HUES6 (cell line): ENCODE data around the gene BCAR1.
"Not testable (repeated sequence)": the region's sequence is repeated elsewhere in the genome, so short reads cannot be mapped to it uniquely, and the experiment has no call there.

Source experiments
- H3K27ac ChIP-seq: 2 replicates; pipeline ENCODE4 v1.7.0; 2013; ENCODE audit warnings: low read depth, mild to moderate bottlenecking, low read length, inconsistent platforms
- H3K27me3 ChIP-seq: 2 replicates; pipeline ENCODE4 v1.6.1; 2013; ENCODE audit warnings: low read length; ENCODE audit not compliant: control insufficient read depth, insufficient read depth
- H3K36me3 ChIP-seq: 2 replicates; pipeline ENCODE4 v1.6.1; 2013; ENCODE audit warnings: low read length; ENCODE audit not compliant: control insufficient read depth, insufficient read depth
- H3K4me1 ChIP-seq: 2 replicates; pipeline ENCODE4 v1.6.1; 2013; ENCODE audit warnings: low read length; ENCODE audit not compliant: control insufficient read depth, insufficient read depth
- H3K4me3 ChIP-seq: 2 replicates; pipeline ENCODE4 v1.5.1; 2013; ENCODE audit warnings: low read depth, low read length
- H3K9ac ChIP-seq: one replicate; pipeline ENCODE4 v1.6.1; 2013; ENCODE audit warnings: mild to moderate bottlenecking, low read length
- H3K9me3 ChIP-seq: 2 replicates; pipeline ENCODE4 v1.6.1; 2013; ENCODE audit warnings: low read depth, low read length; ENCODE audit not compliant: control insufficient read depth, insufficient read depth

BCAR1 gene

DNA sequence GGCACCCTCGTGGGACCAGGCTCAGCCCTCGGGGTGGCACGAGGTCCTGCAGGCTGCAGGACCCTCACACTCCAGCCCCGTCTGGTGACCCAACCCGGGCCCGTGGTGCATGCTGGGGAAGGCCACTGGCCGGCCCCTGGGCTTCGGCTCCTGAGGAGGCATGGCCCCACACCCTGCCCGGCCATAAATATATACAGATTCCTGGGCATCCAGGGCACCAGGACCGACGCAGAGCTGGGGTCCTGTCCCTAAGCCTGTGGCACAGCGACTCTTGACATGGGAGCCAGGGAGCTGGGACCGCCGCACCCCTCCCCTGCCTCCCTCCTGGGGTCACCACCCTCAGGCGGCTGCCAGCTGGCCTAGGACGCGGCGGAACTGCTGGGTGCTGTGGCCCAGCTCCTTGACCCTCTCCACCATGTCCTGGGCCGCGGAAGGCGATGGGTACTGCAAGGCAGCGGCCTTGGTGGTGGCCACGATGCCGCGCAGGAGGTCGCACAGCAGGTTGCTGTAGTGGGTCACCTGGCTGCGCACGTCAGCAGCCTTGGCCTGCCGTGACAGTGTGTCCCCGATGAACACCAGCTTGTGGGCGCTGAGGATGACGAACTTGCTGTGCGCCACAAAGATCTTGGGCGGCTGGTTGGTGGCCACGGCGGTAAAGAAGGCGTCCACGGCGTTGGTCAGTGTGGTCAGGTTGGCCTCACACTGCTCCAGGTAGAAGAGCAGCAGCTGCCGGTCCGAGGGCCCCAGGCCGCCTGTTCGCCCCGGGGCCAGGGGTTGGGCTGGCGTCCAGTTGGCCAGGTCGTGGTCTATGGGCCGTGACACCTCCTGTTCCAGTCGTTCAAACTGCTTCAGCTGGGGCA, 22.0 kb downstream of the BCAR1 start:
- Histone ChIP-seq H3K27ac (no peak overlapping the region), H3K4me3 (no peak overlapping the region), H3K4me1 (no peaks in the 10 kb centered on the region), H3K36me3 (peaks cover 61% of the 10 kb centered on the region), H3K9me3 (no peaks in the 10 kb centered on the region), H3K9ac (no peak overlapping the region), H3K27me3 (no peaks in the 10 kb centered on the region)

DNA sequence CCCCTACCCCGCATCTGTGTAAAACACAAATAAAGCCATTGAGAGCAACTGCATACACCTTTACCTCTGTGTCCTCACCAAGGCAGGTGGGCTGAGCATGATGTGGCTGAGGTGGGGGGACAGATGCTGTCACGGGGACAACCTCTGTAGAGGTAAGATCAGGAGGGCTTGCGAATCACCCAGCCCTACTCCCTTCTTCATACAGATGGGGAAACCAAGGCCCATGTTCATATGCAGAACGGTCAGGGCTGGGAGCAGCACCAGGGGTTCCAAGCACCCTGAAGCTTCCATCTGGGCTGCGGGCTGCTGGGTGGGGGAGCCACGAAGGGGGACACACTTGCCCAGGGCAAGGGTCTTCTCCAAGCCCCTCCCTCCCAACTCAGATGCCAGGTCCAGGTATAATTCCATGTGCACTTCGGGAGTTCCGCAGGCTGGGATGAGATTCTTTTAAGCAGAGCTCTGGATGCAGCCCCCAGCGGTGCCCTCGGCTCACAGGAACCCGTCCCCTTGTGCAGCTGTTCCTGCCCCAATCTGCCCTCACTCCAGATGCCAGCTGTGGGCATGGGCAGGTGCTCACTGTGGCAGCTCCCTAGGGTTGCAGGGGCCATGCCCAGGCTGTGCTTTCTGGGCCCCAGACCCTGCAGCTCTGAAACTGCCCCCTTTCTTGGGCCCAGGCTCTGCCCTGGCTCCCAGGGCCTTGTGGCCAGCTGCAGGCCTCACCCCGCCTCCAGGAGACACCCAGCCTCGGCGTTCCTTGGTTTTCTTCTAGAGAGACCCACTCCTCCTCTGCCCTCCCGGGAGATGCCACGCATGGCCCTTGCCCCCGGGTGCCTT, 23.1 kb downstream of the BCAR1 start:
- Histone ChIP-seq H3K36me3 (peaks cover 51% of the 10 kb centered on the region), H3K27me3 (no peaks in the 10 kb centered on the region)

DNA sequence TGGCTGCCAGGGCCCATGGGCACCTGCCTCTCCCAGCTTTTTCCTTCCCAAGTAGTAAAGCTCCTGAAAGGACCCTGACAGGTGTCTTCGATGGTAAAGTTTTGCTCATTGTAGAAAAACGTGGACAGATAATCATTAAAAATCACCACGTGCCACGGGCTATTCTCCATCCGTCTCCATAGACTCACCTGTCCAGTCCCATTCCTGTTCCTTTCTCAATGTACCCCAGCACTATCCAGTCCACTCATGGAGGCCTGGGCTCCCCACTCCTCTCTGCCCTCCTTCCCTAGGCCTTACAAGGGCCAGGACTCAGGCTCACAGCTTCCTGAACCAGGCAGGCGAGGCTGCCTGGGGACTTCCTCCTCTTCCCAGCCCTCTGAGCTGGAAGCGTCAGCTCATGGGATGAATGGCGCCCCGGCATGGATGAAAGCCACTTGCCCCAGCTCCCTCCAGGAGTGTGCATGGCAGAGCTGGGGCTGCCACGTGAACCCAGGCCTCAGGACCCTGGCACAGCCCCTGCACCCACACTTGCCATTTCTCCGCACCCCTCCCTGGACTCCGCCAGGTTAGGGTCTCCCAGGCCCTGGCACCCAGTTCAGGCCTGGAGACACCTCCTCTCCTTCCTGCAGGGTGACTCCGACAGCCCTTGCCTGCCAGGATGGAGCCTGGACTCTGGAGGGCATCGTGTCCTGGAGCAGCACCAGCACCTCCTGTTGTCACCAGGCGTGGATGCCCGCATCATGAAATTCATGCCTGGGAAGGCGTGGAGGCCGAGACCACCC, 23.9 kb downstream of the BCAR1 start:
- H3K9ac ChIP-seq = no peak overlapping the region
- H3K9me3 ChIP-seq = no peaks in the 10 kb centered on the region
- H3K27me3 ChIP-seq = no peaks in the 10 kb centered on the region
- H3K36me3 ChIP-seq = peaks cover 43% of the 10 kb centered on the region
- H3K4me3 ChIP-seq = no peak overlapping the region
- no peaks in the 10 kb centered on the region for H3K4me1 ChIP-seq
- no peak overlapping the region for H3K27ac ChIP-seq

More for the DNA sequence above, 23.1 kb downstream of the BCAR1 start:
- Histone ChIP-seq H3K27ac (no peak overlapping the region), H3K4me3 (no peak overlapping the region), H3K9me3 (no peaks in the 10 kb centered on the region), H3K4me1 (no peaks in the 10 kb centered on the region), H3K9ac (no peak overlapping the region)

DNA sequence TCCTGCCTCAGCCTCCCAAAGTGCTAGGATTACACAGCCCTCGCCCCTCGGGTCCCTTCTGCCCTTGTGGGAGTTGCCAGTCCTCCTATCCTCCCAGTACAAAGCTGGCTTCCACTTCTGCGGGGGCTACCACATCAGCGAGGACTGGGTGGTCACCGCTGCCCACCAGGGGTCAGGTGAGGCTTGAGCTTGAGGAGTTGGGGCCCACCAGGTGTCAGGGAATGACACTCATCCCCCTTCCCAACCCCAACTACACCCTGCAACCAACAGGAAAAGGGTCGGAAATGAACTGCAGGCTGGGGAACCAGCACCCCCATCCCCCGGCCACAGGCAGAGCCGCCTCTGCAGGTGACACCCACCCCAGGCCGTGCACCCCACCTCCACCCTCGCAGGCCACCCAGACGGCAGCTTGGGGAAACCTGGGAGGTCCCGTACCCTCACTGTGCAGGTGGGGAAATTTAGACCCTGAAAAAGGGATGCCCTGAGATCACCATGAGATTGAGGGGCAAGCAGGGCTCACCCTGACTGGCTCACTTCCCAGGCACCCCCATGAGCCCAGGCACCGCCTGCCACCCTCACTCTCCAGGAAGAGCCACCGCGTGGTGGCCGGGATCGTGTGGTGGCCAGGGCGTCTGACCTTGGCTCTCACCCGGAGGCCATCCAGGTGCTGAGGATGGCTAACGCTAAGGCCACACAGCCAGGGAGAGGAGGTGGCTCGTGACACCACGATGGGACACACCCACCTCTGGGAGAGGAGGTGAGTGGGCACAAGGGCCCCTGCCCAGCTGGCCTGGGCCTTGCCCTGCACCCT, 24.7 kb downstream of the BCAR1 start:
- Histone ChIP-seq H3K27me3 (no peaks in the 10 kb centered on the region), H3K27ac (no peak overlapping the region), H3K4me1 (no peaks in the 10 kb centered on the region), H3K9me3 (no peaks in the 10 kb centered on the region), H3K36me3 (peaks cover 39% of the 10 kb centered on the region), H3K9ac (no peak overlapping the region), H3K4me3 (no peak overlapping the region)

DNA sequence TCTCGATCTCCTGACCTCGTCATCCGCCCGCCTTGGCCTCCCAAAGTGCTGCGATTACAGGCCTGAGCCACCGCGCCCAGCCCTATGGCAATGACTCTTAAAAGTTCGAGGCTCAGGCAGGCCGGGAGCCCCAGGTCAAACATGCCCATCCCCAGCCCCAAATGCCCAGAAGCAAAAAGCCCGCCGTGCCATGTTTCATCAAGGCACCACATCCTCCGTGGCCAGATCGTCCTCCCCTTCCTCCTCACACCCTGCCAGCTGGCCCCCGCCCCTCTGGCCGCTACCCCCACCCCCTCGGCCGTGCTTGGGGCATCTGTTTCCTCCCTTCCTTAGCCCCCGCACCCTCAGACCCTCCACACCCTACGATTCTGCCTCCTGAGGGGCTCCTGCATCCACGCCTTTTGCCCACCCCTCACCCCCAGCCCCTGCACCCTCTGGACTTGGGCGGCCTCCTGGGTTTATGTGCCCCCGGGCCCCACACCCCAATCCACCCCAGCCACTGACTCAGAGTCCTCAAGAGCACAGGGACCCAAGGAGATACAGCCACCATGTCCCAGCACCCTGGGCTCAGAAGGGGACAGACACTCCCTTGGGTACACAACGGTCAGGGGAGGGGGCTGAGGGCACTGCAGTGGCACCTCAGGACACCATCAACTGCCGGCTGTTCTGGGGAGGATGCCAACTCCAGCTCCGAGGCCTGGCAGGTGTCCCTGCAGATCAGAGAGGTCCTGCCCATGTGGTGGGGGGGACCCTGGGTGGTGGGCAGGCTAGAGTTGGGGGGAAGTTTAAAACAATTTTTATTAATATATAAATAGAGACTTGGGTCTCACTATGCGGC, 25.5 kb downstream of the BCAR1 start:
- no peaks in the 10 kb centered on the region for H3K27me3 ChIP-seq
- H3K27ac ChIP-seq = no peak overlapping the region
- no peak overlapping the region for H3K4me3 ChIP-seq
- no peaks in the 10 kb centered on the region for H3K4me1 ChIP-seq
- H3K9ac ChIP-seq = no peak overlapping the region
- H3K9me3 ChIP-seq = no peaks in the 10 kb centered on the region
- peaks cover 32% of the 10 kb centered on the region for H3K36me3 ChIP-seq

DNA sequence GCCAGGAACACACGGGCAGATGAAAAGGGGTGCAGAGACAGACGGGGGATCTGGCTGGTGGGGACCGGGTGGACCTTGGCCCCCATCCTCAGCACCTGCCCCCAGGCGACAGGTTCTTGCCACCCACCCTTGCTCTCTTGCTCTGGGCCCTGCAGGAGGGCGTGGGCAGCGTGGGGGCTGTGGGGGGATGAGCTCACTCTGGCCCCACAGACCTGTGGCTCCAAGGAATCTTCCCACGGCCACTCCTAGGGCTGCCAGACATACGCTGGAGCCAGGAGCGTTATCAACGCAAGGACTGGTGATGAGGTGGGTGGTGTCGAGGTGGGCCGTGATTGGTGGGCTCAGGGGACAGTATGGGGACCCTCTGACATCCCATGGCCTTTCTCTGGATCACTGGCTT, 26.3 kb downstream of the BCAR1 start:
- no peak overlapping the region for H3K27ac ChIP-seq
- no peak overlapping the region for H3K4me3 ChIP-seq
- no peaks in the 10 kb centered on the region for H3K27me3 ChIP-seq
- no peak overlapping the region for H3K9ac ChIP-seq
- no peaks in the 10 kb centered on the region for H3K4me1 ChIP-seq
- H3K9me3 ChIP-seq = no peaks in the 10 kb centered on the region
- H3K36me3 ChIP-seq = peaks cover 25% of the 10 kb centered on the region

DNA sequence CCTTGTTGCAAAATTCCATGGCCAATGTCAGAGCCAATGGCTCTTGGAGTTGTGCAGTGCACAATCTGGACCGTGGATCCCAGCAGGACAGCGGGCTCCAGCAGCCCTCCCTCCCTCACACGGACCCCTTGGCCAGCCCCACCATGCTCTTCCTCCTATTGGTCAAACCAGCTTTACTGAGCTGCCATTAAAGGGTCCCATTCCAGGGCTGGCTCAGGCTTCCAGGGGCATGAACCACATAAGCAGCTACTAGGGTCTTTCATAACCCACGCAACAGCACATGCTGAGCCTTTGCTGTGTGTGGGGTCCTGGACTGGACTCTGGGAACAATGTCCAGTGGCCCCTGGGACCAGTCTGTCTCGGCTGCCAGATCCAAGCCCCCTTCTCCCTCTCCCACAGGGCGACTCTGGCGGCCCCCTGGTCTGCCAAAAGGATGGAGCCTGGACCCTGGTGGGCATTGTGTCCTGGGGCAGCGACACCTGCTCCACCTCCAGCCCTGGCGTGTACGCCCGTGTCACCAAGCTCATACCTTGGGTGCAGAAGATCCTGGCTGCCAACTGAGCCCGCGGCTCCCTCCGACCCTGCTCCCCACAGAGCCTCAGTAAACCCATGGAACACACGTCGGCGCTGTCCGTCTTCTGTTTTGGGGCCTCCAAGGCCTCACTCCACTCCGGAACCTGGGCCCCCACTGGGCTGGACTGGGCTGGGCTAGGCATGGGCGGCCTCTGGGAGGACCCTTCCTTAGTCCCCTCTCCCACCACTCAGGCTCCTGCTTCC, 26.9 kb downstream of the BCAR1 start:
- Histone ChIP-seq H3K36me3 (peaks cover 19% of the 10 kb centered on the region), H3K27ac (no peak overlapping the region), H3K27me3 (no peaks in the 10 kb centered on the region), H3K4me3 (no peak overlapping the region), H3K4me1 (no peaks in the 10 kb centered on the region), H3K9me3 (no peaks in the 10 kb centered on the region), H3K9ac (no peak overlapping the region)

DNA sequence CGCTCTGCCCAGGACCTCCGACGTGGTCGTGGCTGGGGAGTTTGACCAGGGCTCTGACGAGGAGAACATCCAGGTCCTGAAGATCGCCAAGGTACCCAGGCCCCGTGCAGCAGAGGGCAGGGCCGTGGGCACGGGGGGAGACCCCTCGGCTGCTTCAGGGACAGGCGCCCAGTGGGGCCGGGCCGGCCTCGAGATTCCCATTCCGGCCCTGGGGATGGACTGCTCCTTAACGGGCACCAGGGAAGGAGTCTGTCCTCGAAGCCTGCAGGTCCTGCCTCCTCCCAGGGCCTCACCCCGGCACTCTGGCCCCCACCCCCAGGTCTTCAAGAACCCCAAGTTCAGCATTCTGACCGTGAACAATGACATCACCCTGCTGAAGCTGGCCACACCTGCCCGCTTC, 28.3 kb downstream of the BCAR1 start:
- H3K9me3 ChIP-seq, H3K27me3 ChIP-seq: not testable (repeated sequence)

DNA sequence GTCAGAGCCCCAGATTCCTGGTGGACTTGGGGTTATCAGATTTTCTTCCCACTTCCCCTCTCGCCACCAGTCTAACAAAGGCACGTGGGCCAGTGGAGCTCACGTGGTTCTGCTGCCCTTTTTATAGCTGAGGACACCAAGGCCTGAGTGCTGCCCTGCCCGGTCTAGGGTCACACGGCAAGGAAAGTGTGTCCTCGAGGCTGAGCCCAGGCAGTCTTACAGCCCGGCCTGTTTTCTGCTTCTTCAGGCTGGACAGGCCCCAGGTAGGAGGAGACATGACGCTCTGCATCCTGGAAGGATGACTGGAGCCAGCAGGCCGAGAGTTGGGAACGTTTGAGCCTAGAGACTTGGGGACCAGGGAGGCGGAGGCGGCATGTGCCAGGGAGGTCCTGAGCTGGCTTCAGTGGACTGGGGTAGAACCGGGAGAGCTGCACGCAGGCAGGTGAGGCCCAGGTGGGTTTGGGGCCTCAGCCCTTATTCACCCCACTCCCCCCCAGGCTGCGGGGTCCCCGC, 29.1 kb downstream of the BCAR1 start:
- Histone ChIP-seq H3K27me3 (no peaks in the 10 kb centered on the region), H3K27ac (no peak overlapping the region), H3K9ac (no peak overlapping the region), H3K4me1 (no peaks in the 10 kb centered on the region), H3K9me3 (no peaks in the 10 kb centered on the region), H3K4me3 (no peak overlapping the region), H3K36me3 (no peaks in the 10 kb centered on the region)

More for the DNA sequence above, 28.3 kb downstream of the BCAR1 start:
- H3K9ac ChIP-seq, H3K4me1 ChIP-seq, H3K4me3 ChIP-seq, H3K36me3 ChIP-seq, H3K27ac ChIP-seq: not testable (repeated sequence)
